GM21723 (cell line): ENCODE results near the gene SGCE.
"Not testable (repeated sequence)": the region's sequence is repeated elsewhere in the genome, so short reads cannot be mapped to it uniquely, and the experiment has no call there.

Experiments used
- ATAC-seq: cut with Tn5 transposase; IDR thresholded peaks from one replicate; pipeline ENCODE4 v1.9.1; 2021; ENCODE audit warnings: mild to moderate bottlenecking, moderate library complexity; ENCODE audit not compliant: unreplicated experiment

Gene SGCE, protein sequence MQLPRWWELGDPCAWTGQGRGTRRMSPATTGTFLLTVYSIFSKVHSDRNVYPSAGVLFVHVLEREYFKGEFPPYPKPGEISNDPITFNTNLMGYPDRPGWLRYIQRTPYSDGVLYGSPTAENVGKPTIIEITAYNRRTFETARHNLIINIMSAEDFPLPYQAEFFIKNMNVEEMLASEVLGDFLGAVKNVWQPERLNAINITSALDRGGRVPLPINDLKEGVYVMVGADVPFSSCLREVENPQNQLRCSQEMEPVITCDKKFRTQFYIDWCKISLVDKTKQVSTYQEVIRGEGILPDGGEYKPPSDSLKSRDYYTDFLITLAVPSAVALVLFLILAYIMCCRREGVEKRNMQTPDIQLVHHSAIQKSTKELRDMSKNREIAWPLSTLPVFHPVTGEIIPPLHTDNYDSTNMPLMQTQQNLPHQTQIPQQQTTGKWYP

GRCh38 chr7:94655848-94656657 is at the start of gene SGCE:
SGCE (minus strand) TSS chr7:94656133; CDS start chr7:94656098, 35 bp downstream.
- no peak for ATAC-seq

- ATAC-seq = not testable (repeated sequence)
These were observed 49.5 kb upstream of the SGCE start for GRCh38 chr7:94705155-94706021.

DNA sequence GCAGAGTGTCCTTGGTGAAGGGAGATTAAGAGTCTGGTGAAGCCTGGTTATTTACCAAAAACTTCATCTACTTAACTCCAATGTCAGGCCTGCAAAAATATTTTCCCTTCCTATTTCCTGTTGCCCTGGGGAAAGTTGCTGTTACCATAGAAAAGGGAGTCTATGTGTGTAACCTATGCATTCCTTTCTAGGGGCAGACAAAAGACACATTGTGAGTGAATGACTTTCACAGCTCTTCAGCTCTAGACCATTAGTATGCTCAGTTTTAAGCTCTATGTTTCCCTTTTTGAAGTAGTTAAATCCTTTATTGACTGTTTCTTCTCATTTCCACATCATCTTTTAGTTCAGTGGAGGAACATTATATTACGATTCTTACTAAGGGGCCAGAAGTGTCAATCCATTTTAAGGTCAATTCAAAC is 45.6 kb upstream of the SGCE start:
- no peak for ATAC-seq

- ATAC-seq = no peak
These were observed 45.1 kb upstream of the SGCE start for GRCh38 chr7:94700926-94701554.

- ATAC-seq = no peak
These were observed 42.3 kb upstream of the SGCE start for GRCh38 chr7:94698275-94698674.

GRCh38 chr7:94697035-94697974 is 41.4 kb upstream of the SGCE start:
- no peak for ATAC-seq

DNA sequence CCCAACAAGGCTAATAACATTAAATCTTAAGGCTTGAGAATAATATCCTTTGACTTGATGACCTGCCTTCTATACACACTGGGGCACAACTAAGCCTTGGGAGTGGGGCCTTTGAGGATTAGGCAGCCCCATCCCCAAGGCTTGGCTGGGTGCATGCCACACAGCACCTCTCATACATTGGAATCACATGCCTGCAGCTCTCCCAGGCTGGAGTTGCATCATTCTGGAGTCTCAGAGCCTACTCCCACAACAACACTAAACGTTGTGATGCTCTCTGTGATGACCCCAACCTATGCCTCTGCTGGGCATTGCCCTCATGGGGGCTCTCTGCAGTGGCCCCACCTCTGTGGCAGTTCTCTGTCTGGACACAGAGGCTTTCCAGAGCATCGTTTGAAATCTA is 31.9 kb upstream of the SGCE start:
- ATAC-seq = no peak

- no peak for ATAC-seq
These were observed 31.1 kb upstream of the SGCE start for GRCh38 chr7:94687076-94687475.

- ATAC-seq = no peak
These were observed 27.1 kb upstream of the SGCE start for GRCh38 chr7:94683066-94683465.

GRCh38 chr7:94679358-94679757 is 23.4 kb upstream of the SGCE start:
- ATAC-seq = no peak

DNA sequence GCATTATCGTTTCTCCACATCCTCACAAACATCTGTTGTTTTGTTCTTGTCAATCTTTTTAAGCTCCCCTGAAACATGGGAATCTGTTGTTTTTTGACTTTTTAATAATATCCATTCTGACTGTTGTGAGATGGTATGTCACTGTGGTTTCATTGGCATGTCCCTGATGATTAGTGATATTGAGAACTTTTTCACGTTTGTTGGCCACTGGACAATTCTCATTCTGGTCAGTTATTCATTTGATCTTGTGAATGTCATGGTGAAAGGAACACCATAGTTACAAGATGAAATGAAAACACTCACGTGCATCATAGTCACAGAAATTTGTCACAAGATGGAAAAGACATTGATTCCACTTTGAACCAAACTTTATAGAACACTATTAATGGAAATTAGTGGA is 20.5 kb upstream of the SGCE start:
- ATAC-seq = no peak

DNA sequence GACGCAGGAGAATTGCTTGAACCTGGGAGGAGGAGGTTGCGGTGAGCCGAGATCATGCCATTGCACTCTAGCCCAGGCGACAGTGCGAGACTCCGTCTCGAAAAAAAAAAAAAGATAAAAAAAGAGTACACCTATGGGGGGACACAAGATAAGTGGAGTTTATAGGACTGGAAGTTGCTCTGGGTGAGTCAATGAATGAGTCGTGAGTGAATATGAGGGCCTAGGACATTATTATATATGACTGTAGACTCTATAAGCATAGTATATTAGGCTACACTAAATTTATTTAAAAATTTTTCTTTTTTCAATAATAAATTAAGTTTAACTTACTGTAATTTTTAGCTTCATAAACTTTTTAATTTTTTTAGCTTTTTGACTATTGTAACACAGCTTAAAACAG is 19.4 kb upstream of the SGCE start:
- no peak for ATAC-seq

DNA sequence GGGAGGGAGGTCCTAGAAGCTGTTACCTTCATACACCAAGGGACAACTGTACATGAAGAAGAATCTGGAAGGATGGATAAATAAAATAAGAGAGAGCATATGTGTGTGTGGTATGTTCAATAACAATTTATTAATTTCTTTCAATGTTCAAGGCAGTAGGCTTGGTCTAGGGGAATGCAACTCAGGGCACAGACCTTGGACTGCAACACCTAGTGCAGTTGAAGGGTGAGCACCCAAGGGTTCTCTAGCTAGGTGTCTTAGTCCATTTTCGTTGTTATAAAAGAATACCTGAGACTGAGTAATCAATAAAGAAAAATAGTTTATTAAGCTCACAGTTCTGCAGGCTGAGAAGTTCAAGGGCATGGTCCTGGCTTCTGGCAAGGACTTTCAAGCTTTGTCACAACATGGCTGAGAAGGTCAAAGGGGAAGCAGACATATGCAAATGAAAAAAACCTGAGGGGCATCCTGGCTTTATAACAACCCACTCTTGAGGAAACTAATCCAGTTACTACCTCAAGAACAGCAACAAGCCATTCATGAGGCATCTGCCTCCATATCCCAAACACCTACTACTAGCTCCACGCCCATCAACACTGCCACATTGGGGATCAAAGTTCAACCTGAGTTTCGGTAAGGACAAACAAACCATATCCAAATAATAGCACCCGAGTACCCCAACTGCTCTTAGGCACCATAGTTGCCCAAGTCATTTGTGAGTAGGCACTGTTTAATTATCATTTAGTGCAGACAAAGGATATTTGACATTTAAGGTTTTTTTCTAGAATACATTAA is 15.7 kb upstream of the SGCE start:
- ATAC-seq = no peak

DNA sequence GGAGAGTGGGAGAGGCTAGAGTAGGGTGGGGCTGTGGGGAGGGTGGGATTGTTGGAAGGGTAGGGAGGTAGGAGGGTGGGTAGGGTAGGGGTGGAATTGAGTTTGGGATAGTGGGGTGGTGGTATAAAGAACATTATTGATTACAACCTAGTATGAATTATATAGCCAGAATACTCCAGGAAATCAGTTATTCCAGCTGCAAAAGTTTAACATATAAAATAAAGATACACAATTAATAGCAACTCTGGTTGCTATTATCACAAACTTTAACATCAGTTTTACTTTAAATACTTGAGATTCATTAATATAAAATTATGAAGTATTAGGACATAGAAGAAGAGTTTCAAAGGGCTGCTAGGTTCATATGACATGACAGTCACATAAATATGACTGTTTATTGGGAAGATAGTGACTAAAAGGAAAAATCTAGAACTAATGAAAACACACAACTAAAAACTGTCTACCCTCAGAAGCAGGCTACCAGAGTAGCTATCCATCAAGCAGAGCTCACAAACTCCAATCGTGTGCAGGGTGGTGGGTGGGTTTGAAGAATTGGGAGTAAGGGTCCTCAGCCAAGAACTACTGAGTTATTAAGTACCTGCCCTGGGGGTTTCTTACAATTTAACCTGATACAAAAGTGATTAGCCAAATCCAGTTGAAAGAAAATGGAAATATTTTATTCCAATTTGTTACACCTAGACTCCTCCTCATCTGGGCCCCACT is 14.0 kb upstream of the SGCE start:
- no peak for ATAC-seq

DNA sequence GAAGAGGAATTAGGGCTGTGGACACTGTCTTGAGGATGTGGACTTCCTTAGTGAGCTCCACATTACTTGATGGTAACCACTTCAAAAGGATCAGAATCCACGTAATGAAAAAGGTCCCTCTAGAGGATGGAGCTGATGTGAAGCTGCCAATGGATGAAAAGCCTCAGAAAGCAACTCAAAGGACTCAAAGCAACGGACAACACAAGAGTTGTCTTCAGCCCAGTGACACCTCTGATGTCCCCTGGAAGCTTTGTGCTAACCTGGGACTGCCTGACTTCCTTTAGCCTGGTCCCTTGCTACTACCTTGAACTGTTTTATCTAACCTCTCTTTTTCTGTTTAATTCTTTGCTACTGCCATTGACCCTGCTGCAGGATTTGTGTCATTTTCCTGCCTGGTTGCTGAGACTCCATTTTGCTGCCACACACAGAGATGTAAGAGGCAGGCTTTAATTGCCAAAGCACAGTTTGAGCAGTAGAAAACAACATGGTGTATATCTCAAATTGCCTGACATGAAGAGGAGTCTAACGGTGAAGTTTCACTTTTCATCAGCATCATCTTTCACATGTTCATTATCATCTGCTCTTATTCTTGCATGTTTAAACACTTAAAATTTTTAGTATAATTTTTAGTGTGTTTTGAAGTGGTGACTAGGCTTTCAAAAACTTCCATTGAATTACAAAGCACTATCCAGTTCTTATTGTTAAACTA is 11.1 kb upstream of the SGCE start:
- no peak for ATAC-seq

DNA sequence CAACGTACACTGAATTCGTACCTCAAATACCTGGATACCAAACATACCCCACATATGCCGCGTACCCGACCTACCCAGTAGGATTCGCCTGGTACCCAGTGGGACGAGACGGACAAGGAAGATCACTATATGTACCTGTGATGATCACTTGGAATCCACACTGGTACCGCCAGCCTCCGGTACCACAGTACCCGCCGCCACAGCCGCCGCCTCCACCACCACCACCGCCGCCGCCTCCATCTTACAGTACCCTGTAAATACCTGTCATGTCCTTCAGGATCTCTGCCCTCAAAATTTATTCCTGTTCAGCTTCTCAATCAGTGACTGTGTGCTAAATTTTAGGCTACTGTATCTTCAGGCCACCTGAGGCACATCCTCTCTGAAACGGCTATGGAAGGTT is 9.5 kb upstream of the SGCE start:
- no peak for ATAC-seq

GRCh38 chr7:94664023-94664422 is 8.1 kb upstream of the SGCE start:
- ATAC-seq = no peak
